PC-3 (cell line): ENCODE measurements around the gene OSBPL6.

Experiments
- EZH2phosphoT487 ChIP-seq: fragments of 300-600 bp; sonication (generic); IDR thresholded peaks from 2 replicates; pipeline ENCODE4 v1.6.1; 2018; ENCODE audit warnings: mild to moderate bottlenecking, antibody characterized with exemption, low read length, borderline replicate concordance
- TF ChIP-seq, protein P1 (sequence below): fragments of 300-600 bp; sonication (generic); conservative IDR thresholded peaks from 2 replicates; pipeline ENCODE4 v1.5.1; 2017; ENCODE audit warnings: antibody characterized with exemption, low read depth, mild to moderate bottlenecking, low read length

- TF ChIP-seq, protein P1, sequence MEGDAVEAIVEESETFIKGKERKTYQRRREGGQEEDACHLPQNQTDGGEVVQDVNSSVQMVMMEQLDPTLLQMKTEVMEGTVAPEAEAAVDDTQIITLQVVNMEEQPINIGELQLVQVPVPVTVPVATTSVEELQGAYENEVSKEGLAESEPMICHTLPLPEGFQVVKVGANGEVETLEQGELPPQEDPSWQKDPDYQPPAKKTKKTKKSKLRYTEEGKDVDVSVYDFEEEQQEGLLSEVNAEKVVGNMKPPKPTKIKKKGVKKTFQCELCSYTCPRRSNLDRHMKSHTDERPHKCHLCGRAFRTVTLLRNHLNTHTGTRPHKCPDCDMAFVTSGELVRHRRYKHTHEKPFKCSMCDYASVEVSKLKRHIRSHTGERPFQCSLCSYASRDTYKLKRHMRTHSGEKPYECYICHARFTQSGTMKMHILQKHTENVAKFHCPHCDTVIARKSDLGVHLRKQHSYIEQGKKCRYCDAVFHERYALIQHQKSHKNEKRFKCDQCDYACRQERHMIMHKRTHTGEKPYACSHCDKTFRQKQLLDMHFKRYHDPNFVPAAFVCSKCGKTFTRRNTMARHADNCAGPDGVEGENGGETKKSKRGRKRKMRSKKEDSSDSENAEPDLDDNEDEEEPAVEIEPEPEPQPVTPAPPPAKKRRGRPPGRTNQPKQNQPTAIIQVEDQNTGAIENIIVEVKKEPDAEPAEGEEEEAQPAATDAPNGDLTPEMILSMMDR: no peak
- no peak for TF ChIP-seq EZH2phosphoT487
These were observed 19.7 kb downstream of the OSBPL6 start for GRCh38 chr2:178213991-178214390.
